ENCODE data around the gene CLPTM1L.

DNA sequence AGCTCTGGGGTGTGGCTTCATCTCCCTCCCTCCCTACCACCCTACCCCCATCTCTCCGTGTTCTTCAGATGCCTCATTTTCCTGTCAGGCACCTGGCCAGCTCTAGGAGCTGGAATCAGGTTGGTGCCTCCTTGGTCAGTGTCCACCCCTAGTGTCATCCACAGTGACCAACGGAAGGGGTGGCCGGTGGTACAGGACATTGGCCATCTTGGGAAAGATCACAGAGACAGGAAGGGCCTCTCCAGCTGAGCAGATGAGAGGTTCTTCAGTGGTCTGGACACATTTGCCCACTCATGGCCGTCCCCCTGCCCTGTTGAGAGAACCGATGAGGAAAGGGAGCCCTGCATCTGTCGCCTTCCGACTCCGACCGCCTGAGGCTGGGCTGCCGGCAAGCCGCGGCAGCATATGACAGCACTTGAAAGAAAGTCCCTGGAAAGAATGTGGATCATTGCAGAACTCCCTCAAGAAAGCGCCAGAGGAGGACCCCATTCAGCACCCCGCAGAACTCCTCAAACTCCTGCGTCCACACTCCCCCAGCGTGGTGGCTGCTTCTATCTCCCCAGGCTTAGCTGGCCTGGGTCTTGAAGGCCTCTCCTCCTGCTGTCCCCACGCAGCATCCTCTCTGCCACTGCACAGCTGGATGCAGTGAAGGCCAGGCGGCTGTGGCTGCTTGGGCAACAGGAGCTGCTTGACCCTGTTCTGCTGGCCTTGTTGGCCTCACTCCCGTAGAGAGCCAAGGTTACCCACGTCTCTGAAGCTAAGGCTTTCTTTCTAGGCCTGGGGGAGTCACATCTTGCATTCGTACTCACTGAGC is 1.9 kb upstream of the CLPTM1L start:
- TF ChIP-seq YY1 (IDR thresholded peaks at IDR 0.05; ENCODE audit: insufficient read depth, insufficient read length) (no peak), SUZ12 (IDR thresholded peaks at IDR 0.05; ENCODE audit: extremely low read depth, insufficient read depth, insufficient read length) (no peak), ZNF274 (IDR thresholded peaks at IDR 0.05; ENCODE audit: low read depth, low read length) (no peak)

Measured in NT2/D1 (cell line).